Kidney glomerular epithelial cell (primary cell): ENCODE measurements around the gene PCDHGA3.
"Not testable (repeated sequence)": the region's sequence is repeated elsewhere in the genome, so short reads cannot be mapped to it uniquely, and the experiment has no call there.

Experiments used
- DNase-seq: peaks from one replicate; lab custom pipeline; 2025; lab: John Stamatoyannopoulos, UW

The PCDHGA3 gene

GRCh38 chr5:141382469-141383294 lies 39.1 kb downstream of the PCDHGA3 start, which contains the start of gene PCDHGA7:
Gene PCDHGA7, plus strand, starts transcription at chr5:141382742. Its CDS starts 158 bp downstream, at chr5:141382900.
- DNase-seq = no peak

GRCh38 chr5:141383345-141383744 lies 39.7 kb downstream of the PCDHGA3 start:
- DNase-seq = no peak

GRCh38 chr5:141384471-141385267 lies 41.0 kb downstream of the PCDHGA3 start:
- DNase-seq = no peak

- DNase-seq = not testable (repeated sequence)
Measured at GRCh38 chr5:141387557-141388311, 44.1 kb downstream of the PCDHGA3 start, which contains the start of gene PCDHGB4. Gene PCDHGB4, plus strand, starts transcription at chr5:141387698. Its CDS starts 187 bp downstream, at chr5:141387885.

GRCh38 chr5:141388661-141389060 lies 45.0 kb downstream of the PCDHGA3 start:
- no peak for DNase-seq

- DNase-seq = no peak
Measured at GRCh38 chr5:141389153-141390042, 45.8 kb downstream of the PCDHGA3 start.

- DNase-seq = no peak
Measured at GRCh38 chr5:141392429-141393198, 49.0 kb downstream of the PCDHGA3 start, which contains the start of gene PCDHGA8. Gene PCDHGA8, plus strand, starts transcription at chr5:141392633. Its CDS starts 181 bp downstream, at chr5:141392814.

- no peak for DNase-seq
Measured at GRCh38 chr5:141393267-141393666, 49.6 kb downstream of the PCDHGA3 start.

GRCh38 chr5:141394401-141395187 lies 51.0 kb downstream of the PCDHGA3 start:
- DNase-seq = not testable (repeated sequence)
